GM12878 (cell line): ENCODE results near the gene ITIH1. TPM values are rescaled to one million over a fixed set of nuclear protein-coding genes. Genes with fewer than 3 reads are reported as not detected.

ENCODE experiments used
- ATAC-seq: fragments of 200-7000 bp; cut with Tn5 transposase; 3 replicates; pipeline ENCODE4 v1.9.1; 2020; ENCODE audit warnings: mild to moderate bottlenecking, moderate library complexity
- BruUV-seq: library from RNA; stranded (reverse); fragments of 400-500 nt; replicated peaks from 2 replicates; lab custom pipeline; 2021; lab: Mats Ljungman, UMichigan
- CTCF ChIA-PET: fragments of 300-600 bp; sonication (Branson Sonifier 250); formaldehyde crosslinking; extraction: SDS; loops from one replicate; lab custom pipeline; 2021; ENCODE audit warnings: inconsistent platforms; lab: Yijun Ruan, JAX
- POLR2A ChIA-PET: fragments of 350-600 bp; formaldehyde crosslinking; extraction: SDS; loops from one replicate; lab custom pipeline; 2021; ENCODE audit warnings: inconsistent platforms; lab: Charles Lee
- RAD21 ChIA-PET: fragments of 300-600 bp; sonication (Branson Sonifier 250); formaldehyde crosslinking; loops from one replicate; lab custom pipeline; 2023; ENCODE audit warnings: antibody characterized with exemption; ENCODE audit not compliant: unreplicated experiment; lab: Charles Lee
- SMC1A ChIA-PET: fragments of 300-600 bp; sonication (Branson Sonifier 250); formaldehyde crosslinking; loops from one replicate; lab custom pipeline; 2023; ENCODE audit not compliant: unreplicated experiment, uncharacterized antibody; lab: Charles Lee
- DNase-seq: peaks from one replicate; pipeline ENCODE4 v3.0.0-alpha.2; 2011; ENCODE audit warnings: low read depth, low spot score
- FAIRE-seq: peaks from 3 replicates; lab custom pipeline; 2011; peaks lifted over from hg19 to GRCh38; lab: Jason Lieb, UNC
- H2AFZ ChIP-seq: 2 replicates; pipeline ENCODE4 v1.6.0; 2011; ENCODE audit warnings: low read depth, low read length, control low read depth; ENCODE audit not compliant: control insufficient read depth
- H3K27ac ChIP-seq: 2 replicates; pipeline ENCODE4 v1.5.1; 2011; ENCODE audit warnings: control low read depth; ENCODE audit not compliant: control insufficient read depth, insufficient read depth
- H3K27me3 ChIP-seq, 2 experiments: replicated peaks in 1 of 2; 2 replicates each; pipeline versions ENCODE4 v1.6.0 to v1.6.1; 2011; ENCODE audit warnings: low read length in 1 of 2; ENCODE audit not compliant: control insufficient read depth in 2 of 2, insufficient read depth in 2 of 2
- H3K36me3 ChIP-seq, 2 experiments: 2 replicates each; pipeline ENCODE4 v1.5.1; 2011; ENCODE audit warnings: low read length in 1 of 2; ENCODE audit not compliant: control insufficient read depth in 2 of 2, insufficient read depth in 2 of 2
- H3K4me1 ChIP-seq: 2 replicates; pipeline ENCODE4 v1.6.1; 2011; ENCODE audit warnings: mild to moderate bottlenecking, low read length, moderate library complexity, mixed read lengths; ENCODE audit not compliant: control insufficient read depth, insufficient read depth
- H3K4me2 ChIP-seq: 2 replicates; pipeline ENCODE4 v1.6.0; 2011; ENCODE audit warnings: control low read depth; ENCODE audit not compliant: control insufficient read depth, insufficient read depth
- H3K4me3 ChIP-seq: fragments of 200-600 bp; sonication (generic); 2 replicates; pipeline ENCODE4 v1.5.1; 2016
- H3K79me2 ChIP-seq: 2 replicates; pipeline ENCODE4 v1.6.0; 2011; ENCODE audit warnings: low read length; ENCODE audit not compliant: control insufficient read depth, insufficient read depth
- H3K9ac ChIP-seq: 2 replicates; pipeline ENCODE4 v1.8.0; 2011; ENCODE audit warnings: low read length, control low read depth, mixed read lengths; ENCODE audit not compliant: control insufficient read depth, insufficient read depth
- H3K9me3 ChIP-seq: replicated peaks from 3 replicates; pipeline ENCODE4 v1.5.1; 2011; ENCODE audit warnings: mild to moderate bottlenecking, low read length; ENCODE audit not compliant: control insufficient read depth, insufficient read depth
- H4K20me1 ChIP-seq: 2 replicates; pipeline ENCODE4 v1.6.0; 2011; ENCODE audit not compliant: control insufficient read depth, insufficient read depth
- JUND ChIP-seq: IDR thresholded peaks from 2 replicates; pipeline ENCODE4 v1.6.1; 2012; ENCODE audit warnings: low read depth, mild to moderate bottlenecking, low read length, improper control_type of control experiment, moderate library complexity
- MEF2A ChIP-seq: IDR thresholded peaks from 2 replicates; pipeline ENCODE4 v1.6.1; 2011; ENCODE audit warnings: low read depth, mild to moderate bottlenecking, low read length, moderate library complexity; ENCODE audit not compliant: insufficient read depth
- PBX3 ChIP-seq: IDR thresholded peaks from 2 replicates; pipeline ENCODE4 v1.6.1; 2011; ENCODE audit warnings: mild to moderate bottlenecking, low read depth, low read length, moderate library complexity; ENCODE audit not compliant: insufficient replicate concordance
- POLR2AphosphoS5 ChIP-seq: IDR thresholded peaks from 2 replicates; pipeline ENCODE4 v1.6.1; 2011; ENCODE audit warnings: mild to moderate bottlenecking, low read length, inconsistent platforms
- SMAD5 ChIP-seq: IDR thresholded peaks from 2 replicates; pipeline ENCODE4 v1.6.1; 2016; ENCODE audit warnings: antibody characterized with exemption, low read depth
- SRF ChIP-seq, 2 experiments: IDR thresholded peaks; 2 replicates each; pipeline ENCODE4 v1.6.1; 2011; ENCODE audit warnings: low read depth in 2 of 2, low read length in 2 of 2, mild to moderate bottlenecking in 1 of 2, moderate library complexity in 1 of 2
- TCF3 ChIP-seq: IDR thresholded peaks from 2 replicates; pipeline ENCODE4 v1.6.1; 2012; ENCODE audit warnings: low read depth, mild to moderate bottlenecking, low read length, borderline replicate concordance; ENCODE audit not compliant: insufficient read depth
- YBX1 ChIP-seq: fragments of 450-650 bp; IDR thresholded peaks from 2 replicates; pipeline ENCODE4 v1.6.1; 2016; ENCODE audit warnings: antibody characterized with exemption
- WGBS: methylation state at CpG from one replicate; pipeline ENCODE4 v1.1.6; 2016; ENCODE audit warnings: low lambda C conversion rate; ENCODE audit not compliant: insufficient replicate concordance, insufficient coverage; ENCODE audit errors: missing lambda C conversion rate; 5-methylcytosine and 5-hydroxymethylcytosine counted together
- in situ Hi-C: fragments of 300-500 bp; cut with MboI; formaldehyde crosslinking; loops from 9 replicates; pipeline ENCODE4 v1.14.3; 2018; ENCODE audit warnings: mixed read lengths
- intact Hi-C: fragments of 100-400 bp; cut with micrococcal nuclease; formaldehyde crosslinking; loops from one replicate; pipeline ENCODE4 v1.14.2; 2022; ENCODE audit not compliant: unreplicated experiment
- polyA plus RNA-seq, 11 experiments: library from polyadenylated mRNA; depleted of rRNA in 4 of 11; unstranded in 6 of 11; stranded (reverse) in 5 of 11; fragments of >200 nt; fragmentation: Nextera tagmentation in 4 of 11; fragmentation: Illumina TruSeq in 1 of 11; extraction: Ambion mirVana in 4 of 11; extraction: Trizol in 1 of 11; gene quantifications; 1 replicate in 1 of 11; 2 replicates in 10 of 11; pipeline versions ENCODE4 v1.2.1 to v1.2.3, GENCODE V29; 2011 to 2016; ENCODE audit warnings: inconsistent platforms in 2 of 11, missing spikeins in 2 of 11, low read depth in 1 of 11
- total RNA-seq, 4 experiments: library from RNA; depleted of rRNA in 3 of 4; stranded (reverse); fragments of >200 nt in 3 of 4; fragmentation: Illumina TruSeq in 1 of 4; extraction: Trizol in 1 of 4; gene quantifications; 2 replicates each; pipeline versions ENCODE4 v1.2.1 to v1.2.3, GENCODE V29; 2013 to 2021

Gene ITIH1
- total and polyA plus RNA-seq, 10 of the 15 experiments (the other 5 are each of a cell fraction or from before 2014, with no cell fraction given): 0.33 to 0.64 (median 0.44) TPM; not detected in 7

- SMC1A ChIA-PET: interaction anchor here (1.4 kb wide), 1 partner anchor 9 kb away, joined by 4 read pairs; no protein-coding TSS in a partner anchor
- Histone ChIP-seq H2AFZ (no peak overlapping the region), H3K27ac (no peak overlapping the region), H3K27me3 (no peaks in the 10 kb centered on the region), H3K9ac (no peak overlapping the region), H3K4me2 (no peak overlapping the region), H3K79me2 (no peaks in the 10 kb centered on the region), H3K36me3 (no peaks in the 10 kb centered on the region), H3K4me3 (no peak overlapping the region), H3K4me1 (no peaks in the 10 kb centered on the region), H3K9me3 (no peaks in the 10 kb centered on the region), H4K20me1 (no peaks in the 10 kb centered on the region; the same call in 1 of the 2 replicates)
- RAD21 ChIA-PET: no interaction called here
- no peak for ATAC-seq
- intact Hi-C loops (no loop called here), in situ Hi-C loops (no loop called here)
- no peak for DNase-seq
- TF ChIP-seq MEF2A: no peak
- TF ChIP-seq SRF (IDR thresholded peaks at IDR 0.05; ENCODE audit: low read depth in 2 of 2, low read length in 2 of 2): no peak
- no peak for TF ChIP-seq TCF3
- no peak for TF ChIP-seq SMAD5
- TF ChIP-seq YBX1: no peak
- no peak for TF ChIP-seq POLR2AphosphoS5
- no peak for TF ChIP-seq PBX3
- no peak for TF ChIP-seq JUND
- no peak for FAIRE-seq
- WGBS: 1% methylated on average over 7 of the region's 7 CpGs
- CTCF ChIA-PET: no interaction called here
- POLR2A ChIA-PET: no interaction called here
- no TSS peak for BruUV-seq
Measured at GRCh38 chr3:52809662-52810377, 32.4 kb downstream of the ITIH1 start.
